Nephron (organoid): Measurements from ENCODE around the gene NOVA2.

Source experiments
- H3K27ac Mint-ChIP-seq, 3 experiments: 2 replicates each; pipeline ENCODE4 v1.8.0; 2020; ENCODE audit warnings: mixed read lengths in 3 of 3, mild to moderate bottlenecking in 2 of 3, moderate library complexity in 1 of 3
- H3K27me3 Mint-ChIP-seq: 2 replicates; pipeline ENCODE4 v1.8.0; 2021; ENCODE audit warnings: low read depth, mild to moderate bottlenecking, moderate library complexity, mixed read lengths
- H3K36me3 Mint-ChIP-seq: 2 replicates; pipeline ENCODE4 v1.8.0; 2020; ENCODE audit warnings: low read depth, mixed read lengths
- H3K4me1 Mint-ChIP-seq: 2 replicates; pipeline ENCODE4 v1.8.0; 2020; ENCODE audit warnings: mixed read lengths
- H3K4me3 Mint-ChIP-seq, 3 experiments: 2 replicates each; pipeline ENCODE4 v1.8.0; 2020; ENCODE audit warnings: mild to moderate bottlenecking in 3 of 3, mixed read lengths in 3 of 3, moderate library complexity in 2 of 3
- H3K9me3 Mint-ChIP-seq: 2 replicates; pipeline ENCODE4 v1.8.0; 2020; ENCODE audit warnings: mixed read lengths
- TF ChIP-seq, protein P1 (sequence below), 3 experiments: fragments of 200-600 bp; sonication (generic); IDR thresholded peaks; one replicate each; pipeline ENCODE4 v1.5.0; 2021; ENCODE audit warnings: antibody characterized with exemption in 3 of 3; ENCODE audit not compliant: unreplicated experiment in 3 of 3

The NOVA2 gene

GRCh38 chr19:46020819-46021125, 47.1 kb upstream of the NOVA2 start:
- H3K27me3 Mint-ChIP-seq = peaks cover 17% of the 10 kb centered on the region

GRCh38 chr19:46019270-46019669, 45.6 kb upstream of the NOVA2 start:
- Mint-ChIP-seq H3K27me3 (peaks cover 30% of the 10 kb centered on the region), H3K36me3 (peaks cover 3% of the 10 kb centered on the region), H3K9me3 (no peaks in the 10 kb centered on the region), H3K27ac (no peak overlapping the region), H3K4me1 (peaks cover 13% of the 10 kb centered on the region), H3K4me3 (no peak overlapping the region)
- TF ChIP-seq, protein P1, sequence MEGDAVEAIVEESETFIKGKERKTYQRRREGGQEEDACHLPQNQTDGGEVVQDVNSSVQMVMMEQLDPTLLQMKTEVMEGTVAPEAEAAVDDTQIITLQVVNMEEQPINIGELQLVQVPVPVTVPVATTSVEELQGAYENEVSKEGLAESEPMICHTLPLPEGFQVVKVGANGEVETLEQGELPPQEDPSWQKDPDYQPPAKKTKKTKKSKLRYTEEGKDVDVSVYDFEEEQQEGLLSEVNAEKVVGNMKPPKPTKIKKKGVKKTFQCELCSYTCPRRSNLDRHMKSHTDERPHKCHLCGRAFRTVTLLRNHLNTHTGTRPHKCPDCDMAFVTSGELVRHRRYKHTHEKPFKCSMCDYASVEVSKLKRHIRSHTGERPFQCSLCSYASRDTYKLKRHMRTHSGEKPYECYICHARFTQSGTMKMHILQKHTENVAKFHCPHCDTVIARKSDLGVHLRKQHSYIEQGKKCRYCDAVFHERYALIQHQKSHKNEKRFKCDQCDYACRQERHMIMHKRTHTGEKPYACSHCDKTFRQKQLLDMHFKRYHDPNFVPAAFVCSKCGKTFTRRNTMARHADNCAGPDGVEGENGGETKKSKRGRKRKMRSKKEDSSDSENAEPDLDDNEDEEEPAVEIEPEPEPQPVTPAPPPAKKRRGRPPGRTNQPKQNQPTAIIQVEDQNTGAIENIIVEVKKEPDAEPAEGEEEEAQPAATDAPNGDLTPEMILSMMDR (IDR thresholded peaks at IDR 0.05; ENCODE audit: unreplicated experiment in 3 of 3) = no peak

More at GRCh38 chr19:46020819-46021125, 47.1 kb upstream of the NOVA2 start:
- TF ChIP-seq, protein P1 (IDR thresholded peaks at IDR 0.05; ENCODE audit: unreplicated experiment in 3 of 3) = no peak
- Mint-ChIP-seq H3K36me3 (peaks cover 3% of the 10 kb centered on the region), H3K4me3 (no peak overlapping the region), H3K4me1 (peaks cover 5% of the 10 kb centered on the region), H3K27ac (no peak overlapping the region), H3K9me3 (no peaks in the 10 kb centered on the region)

- H3K27me3 Mint-ChIP-seq = peaks cover 35% of the 10 kb centered on the region
- no peak overlapping the region for H3K4me3 Mint-ChIP-seq
- no peaks in the 10 kb centered on the region for H3K9me3 Mint-ChIP-seq
- TF ChIP-seq, protein P1 (IDR thresholded peaks at IDR 0.05; ENCODE audit: unreplicated experiment in 3 of 3) = no peak
- H3K27ac Mint-ChIP-seq = no peak overlapping the region
- peaks cover 3% of the 10 kb centered on the region for H3K36me3 Mint-ChIP-seq
- H3K4me1 Mint-ChIP-seq = peaks cover 14% of the 10 kb centered on the region
These were observed 45.1 kb upstream of the NOVA2 start for GRCh38 chr19:46018729-46019251.

DNA sequence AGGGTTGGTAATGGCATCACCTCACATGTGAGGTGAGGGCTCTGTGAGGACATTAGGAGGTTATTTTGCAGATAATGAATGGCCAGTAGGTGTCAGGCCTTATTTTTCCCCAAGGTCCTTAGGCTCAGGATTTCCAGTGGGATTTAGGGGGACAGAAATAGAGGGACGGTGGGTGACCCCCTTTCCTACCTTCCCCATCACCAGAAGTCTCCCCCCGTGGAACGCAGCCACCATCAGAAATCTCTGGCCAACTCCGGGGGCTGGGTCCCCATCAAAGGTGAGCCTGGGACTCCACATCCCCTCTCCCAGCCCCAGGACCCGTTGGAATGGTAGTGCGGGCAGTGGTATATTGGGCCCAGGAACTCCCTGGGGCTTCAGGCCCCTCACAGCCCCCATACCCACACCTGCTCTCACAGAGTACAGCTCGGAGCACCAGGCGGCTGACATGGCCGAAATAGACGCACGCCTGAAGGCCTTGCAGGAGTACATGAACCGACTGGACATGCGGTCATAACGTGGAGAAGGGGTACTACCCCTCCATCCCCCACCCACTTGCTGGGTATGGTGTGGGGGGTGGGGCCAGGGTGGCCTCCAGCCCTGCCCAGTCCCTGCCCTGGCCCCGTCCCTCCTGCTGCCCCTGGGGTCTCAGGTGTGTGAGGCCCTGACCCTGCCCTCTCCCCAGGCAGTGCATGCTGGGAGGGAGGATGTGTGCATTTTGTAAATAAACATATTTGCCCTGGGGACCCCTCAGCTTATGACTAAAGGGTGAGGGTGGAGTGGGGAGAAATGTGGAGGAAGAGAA, 44.4 kb upstream of the NOVA2 start:
- H3K9me3 Mint-ChIP-seq = no peaks in the 10 kb centered on the region
- TF ChIP-seq, protein P1 (IDR thresholded peaks at IDR 0.05; ENCODE audit: unreplicated experiment in 3 of 3) = no peak
- H3K27ac Mint-ChIP-seq = no peak overlapping the region
- H3K4me1 Mint-ChIP-seq = peaks cover 14% of the 10 kb centered on the region
- H3K27me3 Mint-ChIP-seq = peaks cover 42% of the 10 kb centered on the region
- no peak overlapping the region for H3K4me3 Mint-ChIP-seq
- H3K36me3 Mint-ChIP-seq = peaks cover 3% of the 10 kb centered on the region

DNA sequence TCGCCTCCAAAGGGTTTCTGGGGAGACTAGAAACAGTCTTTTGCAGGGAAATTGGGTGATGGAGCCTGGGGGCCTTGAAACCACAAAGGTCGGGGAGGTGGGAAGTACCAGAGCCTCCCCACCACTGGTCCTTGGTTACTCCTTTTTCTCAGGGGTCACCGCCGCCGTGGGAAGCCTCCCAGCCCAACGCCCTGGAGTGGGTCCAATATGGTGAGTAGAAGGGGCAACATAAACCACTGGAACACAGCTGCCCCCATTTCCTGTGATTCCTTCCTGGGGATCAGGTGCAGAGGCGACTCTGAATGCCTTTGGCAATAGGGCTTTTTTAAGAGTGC, 43.4 kb upstream of the NOVA2 start:
- Mint-ChIP-seq H3K27ac (no peak overlapping the region), H3K4me1 (peaks cover 14% of the 10 kb centered on the region)

More for the DNA sequence above, 43.4 kb upstream of the NOVA2 start:
- peaks cover 50% of the 10 kb centered on the region for H3K27me3 Mint-ChIP-seq
- TF ChIP-seq, protein P1 (IDR thresholded peaks at IDR 0.05; ENCODE audit: unreplicated experiment in 3 of 3) = peak; percentile 26 to 49 (median 28)
- peak overlapping the region; percentile 41 to 87 (median 64) for H3K4me3 Mint-ChIP-seq
- peaks cover 3% of the 10 kb centered on the region for H3K36me3 Mint-ChIP-seq
- H3K9me3 Mint-ChIP-seq = no peaks in the 10 kb centered on the region
